ENCODE data around the gene GRAMD1B. TPM values are rescaled to one million over a fixed set of nuclear protein-coding genes. Genes with fewer than 3 reads are reported as not detected.
"Not testable (repeated sequence)": the region's sequence is repeated elsewhere in the genome, so short reads cannot be mapped to it uniquely, and the experiment has no call there.

The GRAMD1B gene
- total RNA-seq, 4 donors from 2014 or later: 0.08 to 0.64 (median 0.42) TPM

- DNase-seq (ENCODE audit: low spot score in 2 of 2): no peak
- TF ChIP-seq POLR2AphosphoS5 (IDR thresholded peaks at IDR 0.05) (no peak), EP300 (IDR thresholded peaks at IDR 0.05) (no peak), CTCF (IDR thresholded peaks at IDR 0.05) (no peak), POLR2A (IDR thresholded peaks at IDR 0.05) (no peak)
- no peaks in the 10 kb centered on the region for H3K9me3 ChIP-seq
- H3K27ac ChIP-seq: no peak overlapping the region
- H3K4me3 ChIP-seq: no peak overlapping the region
- no peaks in the 10 kb centered on the region for H3K4me1 ChIP-seq
- no peaks in the 10 kb centered on the region for H3K36me3 ChIP-seq
- no peaks in the 10 kb centered on the region for H3K27me3 ChIP-seq
Measured at GRCh38 chr11:123449436-123449835, 19.4 kb downstream of the GRAMD1B start.

- no peaks in the 10 kb centered on the region for H3K4me1 ChIP-seq
- H3K27me3 ChIP-seq: no peaks in the 10 kb centered on the region
- no peaks in the 10 kb centered on the region for H3K36me3 ChIP-seq
- DNase-seq (ENCODE audit: low spot score in 2 of 2): no peak
- no peak overlapping the region for H3K27ac ChIP-seq
- H3K9me3 ChIP-seq: no peaks in the 10 kb centered on the region
- TF ChIP-seq POLR2AphosphoS5 (IDR thresholded peaks at IDR 0.05) (no peak), EP300 (IDR thresholded peaks at IDR 0.05) (no peak), POLR2A (IDR thresholded peaks at IDR 0.05) (no peak), CTCF (IDR thresholded peaks at IDR 0.05) (no peak)
- no peak overlapping the region for H3K4me3 ChIP-seq
- 83% methylated on average over 3 of the region's 3 CpGs for WGBS
Measured at GRCh38 chr11:123450623-123451022, 20.6 kb downstream of the GRAMD1B start.

GRCh38 chr11:123451183-123451781, 21.2 kb downstream of the GRAMD1B start:
- DNase-seq (ENCODE audit: low spot score in 2 of 2): no peak
- H3K4me3 ChIP-seq: no peak overlapping the region
- no peaks in the 10 kb centered on the region for H3K4me1 ChIP-seq
- H3K36me3 ChIP-seq: no peaks in the 10 kb centered on the region
- no peak for TF ChIP-seq EP300 (IDR thresholded peaks at IDR 0.05)
- WGBS: 67% methylated on average over 5 of the region's 5 CpGs
- H3K27ac ChIP-seq: no peak overlapping the region
- no peaks in the 10 kb centered on the region for H3K9me3 ChIP-seq
- no peaks in the 10 kb centered on the region for H3K27me3 ChIP-seq

GRCh38 chr11:123452794-123453193, 22.7 kb downstream of the GRAMD1B start:
- TF ChIP-seq POLR2A (IDR thresholded peaks at IDR 0.05) (no peak), CTCF (IDR thresholded peaks at IDR 0.05) (no peak), EP300 (IDR thresholded peaks at IDR 0.05) (no peak), POLR2AphosphoS5 (IDR thresholded peaks at IDR 0.05) (no peak)

GRCh38 chr11:123454060-123454651, 24.1 kb downstream of the GRAMD1B start:
- WGBS: 41% methylated on average over 7 of the region's 7 CpGs
- no peak for DNase-seq (ENCODE audit: low spot score in 2 of 2)
- H3K27me3 ChIP-seq: no peaks in the 10 kb centered on the region
- H3K27ac ChIP-seq: no peak overlapping the region
- H3K9me3 ChIP-seq: no peaks in the 10 kb centered on the region
- no peaks in the 10 kb centered on the region for H3K4me1 ChIP-seq
- no peaks in the 10 kb centered on the region for H3K36me3 ChIP-seq
- H3K4me3 ChIP-seq: no peak overlapping the region
- TF ChIP-seq EP300 (IDR thresholded peaks at IDR 0.05) (no peak), POLR2AphosphoS5 (IDR thresholded peaks at IDR 0.05) (no peak)

More at GRCh38 chr11:123452794-123453193, 22.7 kb downstream of the GRAMD1B start:
- Histone ChIP-seq H3K27me3 (no peaks in the 10 kb centered on the region), H3K9me3 (no peaks in the 10 kb centered on the region), H3K4me1 (no peaks in the 10 kb centered on the region), H3K36me3 (no peaks in the 10 kb centered on the region), H3K27ac (no peak overlapping the region), H3K4me3 (no peak overlapping the region)
- 79% methylated on average over 1 of the region's 1 CpG for WGBS
- no peak for DNase-seq (ENCODE audit: low spot score in 2 of 2)

GRCh38 chr11:123454796-123455195, 24.7 kb downstream of the GRAMD1B start:
- TF ChIP-seq POLR2AphosphoS5 (IDR thresholded peaks at IDR 0.05): no peak
- no peak for TF ChIP-seq POLR2A (IDR thresholded peaks at IDR 0.05)
- no peak for TF ChIP-seq CTCF (IDR thresholded peaks at IDR 0.05)
- TF ChIP-seq EP300 (IDR thresholded peaks at IDR 0.05): no peak
- DNase-seq (ENCODE audit: low spot score in 2 of 2): no peak
- no peak overlapping the region for H3K4me3 ChIP-seq
- no peaks in the 10 kb centered on the region for H3K36me3 ChIP-seq
- no peaks in the 10 kb centered on the region for H3K9me3 ChIP-seq
- no peaks in the 10 kb centered on the region for H3K27me3 ChIP-seq
- H3K4me1 ChIP-seq: no peaks in the 10 kb centered on the region
- H3K27ac ChIP-seq: no peak overlapping the region

GRCh38 chr11:123456448-123456847, 26.4 kb downstream of the GRAMD1B start:
- not testable (repeated sequence) for H3K4me1 ChIP-seq; DNase-seq (ENCODE audit: low spot score in 2 of 2); H3K36me3 ChIP-seq; H3K27ac ChIP-seq; H3K4me3 ChIP-seq; H3K27me3 ChIP-seq; H3K9me3 ChIP-seq
- WGBS: 90% methylated on average over 5 of the region's 5 CpGs

Data from suprapubic skin (tissue), 4 donors.